Karpas-422 (cell line): ENCODE measurements around the gene ERC1. TPM values are rescaled to one million over a fixed set of nuclear protein-coding genes. Genes with fewer than 3 reads are reported as not detected.

ENCODE experiments used
- DNase-seq: peaks from one replicate; pipeline ENCODE4 v3.0.0-alpha.2; 2015
- H2AFZ ChIP-seq: fragments of 200-600 bp; sonication (generic); 2 replicates; pipeline ENCODE4 v1.6.1; 2014; ENCODE audit warnings: antibody characterized with exemption, low read length, mixed read lengths
- H3K27ac ChIP-seq: fragments of 200-600 bp; sonication (generic); 2 replicates; pipeline ENCODE4 v1.5.1; 2014; ENCODE audit warnings: mild to moderate bottlenecking, low read length, moderate library complexity
- H3K27me3 ChIP-seq: fragments of 200-600 bp; sonication (generic); 2 replicates; pipeline ENCODE4 v1.6.1; 2014; ENCODE audit warnings: low read length, mixed read lengths
- H3K36me3 ChIP-seq: fragments of 200-600 bp; sonication (generic); 2 replicates; pipeline ENCODE4 v1.6.1; 2014; ENCODE audit warnings: low read length, mixed read lengths; ENCODE audit not compliant: insufficient read depth
- H3K4me1 ChIP-seq: fragments of 200-600 bp; sonication (generic); 2 replicates; pipeline ENCODE4 v1.6.1; 2014; ENCODE audit warnings: mild to moderate bottlenecking, low read length, mixed read lengths
- H3K4me2 ChIP-seq: fragments of 200-600 bp; sonication (generic); 2 replicates; pipeline ENCODE4 v1.6.1; 2014; ENCODE audit warnings: low read length, low read depth, mild to moderate bottlenecking; ENCODE audit not compliant: poor library complexity, severe bottlenecking
- H3K4me3 ChIP-seq: fragments of 200-600 bp; sonication (generic); 2 replicates; pipeline ENCODE4 v1.5.1; 2014; ENCODE audit warnings: mild to moderate bottlenecking, antibody characterized with exemption, low read length, mixed read lengths
- H3K79me2 ChIP-seq: fragments of 200-600 bp; sonication (generic); 2 replicates; pipeline ENCODE4 v1.6.1; 2014; ENCODE audit warnings: mild to moderate bottlenecking, low read length, mixed read lengths
- H3K9ac ChIP-seq: fragments of 200-600 bp; sonication (generic); 2 replicates; pipeline ENCODE4 v1.6.0; 2014; ENCODE audit warnings: low read length
- H3K9me2 ChIP-seq: fragments of 200-600 bp; sonication (generic), shearing (Covaris generic); replicated peaks from 2 replicates; pipeline ENCODE4 v1.6.0; 2014; ENCODE audit warnings: mild to moderate bottlenecking, low read length, moderate library complexity; ENCODE audit not compliant: insufficient read depth
- H3K9me3 ChIP-seq: fragments of 300-700, 200-600 bp; sonication (generic); 2 replicates; pipeline ENCODE4 v1.6.1; 2014; ENCODE audit warnings: low read length, mixed read lengths
- H4K20me1 ChIP-seq: fragments of 200-600 bp; sonication (generic); 2 replicates; pipeline ENCODE4 v1.6.1; 2014; ENCODE audit warnings: mild to moderate bottlenecking, antibody characterized with exemption, low read length, low read depth; ENCODE audit not compliant: insufficient read depth
- total RNA-seq: library from RNA; depleted of rRNA; stranded (reverse); fragments of >200 nt; shearing (Covaris generic); gene quantifications from 2 replicates; pipeline ENCODE4 v1.2.3, GENCODE V29; 2014; ENCODE audit warnings: low replicate concordance

Gene ERC1
- total RNA-seq, 1 experiment from 2014 or later, result 20.3 TPM

- H4K20me1 ChIP-seq, result no peaks in the 10 kb centered on the region; the same call in 1 of the 2 replicates
- no peak overlapping the region for H3K4me3 ChIP-seq
- H3K9me2 ChIP-seq, result no peaks in the 10 kb centered on the region
- no peaks in the 10 kb centered on the region for H3K27me3 ChIP-seq
- H3K4me2 ChIP-seq, result no peak overlapping the region
- H3K9ac ChIP-seq, result no peak overlapping the region
- H2AFZ ChIP-seq, result no peak overlapping the region
- H3K36me3 ChIP-seq, result no peaks in the 10 kb centered on the region
- no peak overlapping the region for H3K27ac ChIP-seq
- H3K4me1 ChIP-seq, result no peaks in the 10 kb centered on the region
- H3K79me2 ChIP-seq, result no peaks in the 10 kb centered on the region
- no peak for DNase-seq
- 0 out of 2 replicates have a peak, but pooled peaks cover 3% of the 10 kb centered on the region for H3K9me3 ChIP-seq
These were observed 68.1 kb downstream of the ERC1 start for GRCh38 chr12:1059162-1059561.

- Histone ChIP-seq H2AFZ (no peak overlapping the region), H3K9me2 (no peaks in the 10 kb centered on the region), H3K79me2 (no peaks in the 10 kb centered on the region), H3K4me3 (no peak overlapping the region), H3K36me3 (no peaks in the 10 kb centered on the region), H3K27ac (no peak overlapping the region), H3K4me2 (no peak overlapping the region), H3K9ac (no peak overlapping the region), H4K20me1 (no peaks in the 10 kb centered on the region), H3K27me3 (no peaks in the 10 kb centered on the region), H3K4me1 (no peaks in the 10 kb centered on the region), H3K9me3 (0 out of 2 replicates have a peak, but pooled peaks cover 3% of the 10 kb centered on the region)
- no peak for DNase-seq
These were observed 72.8 kb downstream of the ERC1 start for GRCh38 chr12:1063852-1064251.

GRCh38 chr12:1064317-1064716 is 73.3 kb downstream of the ERC1 start:
- Histone ChIP-seq H3K4me3 (no peak overlapping the region), H3K27me3 (no peaks in the 10 kb centered on the region), H3K36me3 (no peaks in the 10 kb centered on the region), H3K4me2 (no peak overlapping the region), H3K9ac (no peak overlapping the region), H3K27ac (no peak overlapping the region), H3K9me2 (no peaks in the 10 kb centered on the region), H3K79me2 (no peaks in the 10 kb centered on the region), H4K20me1 (no peaks in the 10 kb centered on the region), H2AFZ (no peak overlapping the region), H3K4me1 (no peaks in the 10 kb centered on the region), H3K9me3 (0 out of 2 replicates have a peak, but pooled peaks cover 3% of the 10 kb centered on the region)
- DNase-seq, result no peak

- 0 out of 2 replicates have a peak, but pooled peaks cover 3% of the 10 kb centered on the region for H3K9me3 ChIP-seq
- H3K36me3 ChIP-seq, result no peaks in the 10 kb centered on the region
- no peak overlapping the region for H2AFZ ChIP-seq
- H4K20me1 ChIP-seq, result peaks cover 1% of the 10 kb centered on the region; the same call in 1 of the 2 replicates
- no peak for DNase-seq
- H3K9ac ChIP-seq, result no peak overlapping the region
- no peak overlapping the region for H3K4me3 ChIP-seq
- H3K79me2 ChIP-seq, result no peaks in the 10 kb centered on the region
- no peaks in the 10 kb centered on the region; the same call in 1 of the 2 replicates for H3K4me1 ChIP-seq
- no peak overlapping the region for H3K27ac ChIP-seq
- no peak overlapping the region for H3K4me2 ChIP-seq
- no peaks in the 10 kb centered on the region for H3K27me3 ChIP-seq
- H3K9me2 ChIP-seq, result no peaks in the 10 kb centered on the region
These were observed 74.6 kb downstream of the ERC1 start for GRCh38 chr12:1065629-1066028.

GRCh38 chr12:1069846-1070245 is 78.8 kb downstream of the ERC1 start:
- Histone ChIP-seq H3K4me2 (no peak overlapping the region), H2AFZ (no peak overlapping the region), H3K4me1 (peaks cover 15% of the 10 kb centered on the region), H3K27ac (no peak overlapping the region), H3K9me2 (no peaks in the 10 kb centered on the region), H3K4me3 (no peak overlapping the region), H3K27me3 (0 out of 2 replicates have a peak, but pooled peaks cover 5% of the 10 kb centered on the region), H3K36me3 (no peaks in the 10 kb centered on the region), H3K9me3 (no peaks in the 10 kb centered on the region), H4K20me1 (peaks cover 4% of the 10 kb centered on the region; the same call in 1 of the 2 replicates), H3K9ac (no peak overlapping the region), H3K79me2 (no peaks in the 10 kb centered on the region)
- DNase-seq, result no peak

GRCh38 chr12:1071182-1071581 is 80.2 kb downstream of the ERC1 start:
- no peak overlapping the region for H3K4me3 ChIP-seq

GRCh38 chr12:1073652-1074051 is 82.6 kb downstream of the ERC1 start:
- Histone ChIP-seq H3K4me2 (no peak overlapping the region), H4K20me1 (peaks cover 4% of the 10 kb centered on the region; the same call in 1 of the 2 replicates), H2AFZ (no peak overlapping the region), H3K4me3 (no peak overlapping the region), H3K9ac (no peak overlapping the region), H3K9me2 (no peaks in the 10 kb centered on the region), H3K9me3 (no peaks in the 10 kb centered on the region), H3K36me3 (no peaks in the 10 kb centered on the region), H3K4me1 (peaks cover 15% of the 10 kb centered on the region), H3K27me3 (0 out of 2 replicates have a peak, but pooled peaks cover 5% of the 10 kb centered on the region), H3K27ac (no peak overlapping the region), H3K79me2 (no peaks in the 10 kb centered on the region)
- no peak for DNase-seq

More at GRCh38 chr12:1071182-1071581, 80.2 kb downstream of the ERC1 start:
- Histone ChIP-seq H3K9ac (no peak overlapping the region), H4K20me1 (peaks cover 4% of the 10 kb centered on the region; the same call in 1 of the 2 replicates), H3K27me3 (0 out of 2 replicates have a peak, but pooled peaks cover 5% of the 10 kb centered on the region), H3K4me1 (peaks cover 15% of the 10 kb centered on the region), H3K36me3 (no peaks in the 10 kb centered on the region), H3K9me3 (no peaks in the 10 kb centered on the region), H3K4me2 (peak overlapping the region; percentile 5), H3K27ac (no peak overlapping the region), H3K79me2 (no peaks in the 10 kb centered on the region), H2AFZ (no peak overlapping the region), H3K9me2 (no peaks in the 10 kb centered on the region)
- DNase-seq, result peak; percentile 40

GRCh38 chr12:1077036-1077803 is 86.2 kb downstream of the ERC1 start:
- no peak for DNase-seq
- Histone ChIP-seq H3K27ac (no peak overlapping the region), H3K9me3 (no peaks in the 10 kb centered on the region)

More at GRCh38 chr12:1077036-1077803, 86.2 kb downstream of the ERC1 start:
- H3K27me3 ChIP-seq, result no peaks in the 10 kb centered on the region
- H3K9ac ChIP-seq, result no peak overlapping the region
- no peak overlapping the region for H3K4me3 ChIP-seq
- no peak overlapping the region for H3K4me2 ChIP-seq
- H2AFZ ChIP-seq, result no peak overlapping the region
- peaks cover 15% of the 10 kb centered on the region for H3K79me2 ChIP-seq
- H3K36me3 ChIP-seq, result no peaks in the 10 kb centered on the region
- peaks cover 8% of the 10 kb centered on the region for H3K4me1 ChIP-seq
- H4K20me1 ChIP-seq, result no peaks in the 10 kb centered on the region
- H3K9me2 ChIP-seq, result no peaks in the 10 kb centered on the region
